Tibial nerve (tissue), 4 donors: Measurements from ENCODE around the gene LEPROT. TPM values are rescaled to one million over a fixed set of nuclear protein-coding genes. Genes with fewer than 3 reads are reported as not detected.

Source experiments
- DNase-seq, 2 donors: peaks; one replicate each; pipeline ENCODE4 v3.0.0-alpha.2; 2019; ENCODE audit warnings: low spot score in 2 of 2
- H3K27ac ChIP-seq, 4 donors: fragments of 200-600 bp; sonication (generic) in 3 of 4; one replicate each; pipeline ENCODE4 v1.5.1; 2017 to 2019; ENCODE audit warnings: mild to moderate bottlenecking in 1 of 4
- H3K27me3 ChIP-seq, 2 donors: fragments of 200-600 bp; sonication (generic) in 1 of 2; one replicate each; pipeline versions ENCODE4 v1.5.1 to v1.6.0; 2017 to 2019
- H3K36me3 ChIP-seq, 3 donors: fragments of 200-600 bp; sonication (generic); one replicate each; pipeline ENCODE4 v1.5.1; 2018 to 2019
- H3K4me1 ChIP-seq, 4 donors: fragments of 200-600 bp; sonication (generic) in 3 of 4; one replicate each; pipeline ENCODE4 v1.5.1; 2017 to 2019
- H3K4me3 ChIP-seq, 4 donors: fragments of 200-600 bp; sonication (generic) in 3 of 4; one replicate each; pipeline ENCODE4 v1.5.1; 2017 to 2019; ENCODE audit warnings: mild to moderate bottlenecking in 1 of 4, moderate library complexity in 1 of 4
- H3K9me3 ChIP-seq, 4 donors: fragments of 200-600 bp; sonication (generic) in 3 of 4; one replicate each; pipeline ENCODE4 v1.5.1; 2017 to 2019
- CTCF ChIP-seq, 5 experiments: fragments of 200-600 bp in 3 of 5; fragments of 450-650 bp in 2 of 5; sonication (generic) in 3 of 5; IDR thresholded peaks; one replicate each; pipeline ENCODE4 v1.5.1; 2016 to 2019; ENCODE audit warnings: antibody characterized with exemption in 5 of 5, mild to moderate bottlenecking in 3 of 5, moderate library complexity in 2 of 5
- EP300 ChIP-seq, 2 donors: sonication (generic); formaldehyde crosslinking; IDR thresholded peaks; one replicate each; pipeline ENCODE4 v1.6.1; 2017; ENCODE audit warnings: antibody characterized with exemption in 2 of 2, mild to moderate bottlenecking in 1 of 2
- POLR2A ChIP-seq, 2 donors: fragments of 450-650 bp; IDR thresholded peaks; one replicate each; pipeline ENCODE4 v1.6.1; 2017; ENCODE audit warnings: antibody characterized with exemption in 2 of 2, mild to moderate bottlenecking in 2 of 2, moderate library complexity in 2 of 2
- WGBS, 2 donors: methylation state at CpG; one replicate each; pipeline ENCODE4 v1.1.5; 2018; 5-methylcytosine and 5-hydroxymethylcytosine counted together
- total RNA-seq, 4 donors: library from RNA; depleted of rRNA; stranded (reverse); fragments of >200 nt; gene quantifications; one replicate each; pipeline ENCODE4 v1.1.0, GENCODE V29; 2016

The LEPROT gene
- total RNA-seq, 4 donors from 2014 or later = 53.0 to 77.7 (median 67.9) TPM

DNA sequence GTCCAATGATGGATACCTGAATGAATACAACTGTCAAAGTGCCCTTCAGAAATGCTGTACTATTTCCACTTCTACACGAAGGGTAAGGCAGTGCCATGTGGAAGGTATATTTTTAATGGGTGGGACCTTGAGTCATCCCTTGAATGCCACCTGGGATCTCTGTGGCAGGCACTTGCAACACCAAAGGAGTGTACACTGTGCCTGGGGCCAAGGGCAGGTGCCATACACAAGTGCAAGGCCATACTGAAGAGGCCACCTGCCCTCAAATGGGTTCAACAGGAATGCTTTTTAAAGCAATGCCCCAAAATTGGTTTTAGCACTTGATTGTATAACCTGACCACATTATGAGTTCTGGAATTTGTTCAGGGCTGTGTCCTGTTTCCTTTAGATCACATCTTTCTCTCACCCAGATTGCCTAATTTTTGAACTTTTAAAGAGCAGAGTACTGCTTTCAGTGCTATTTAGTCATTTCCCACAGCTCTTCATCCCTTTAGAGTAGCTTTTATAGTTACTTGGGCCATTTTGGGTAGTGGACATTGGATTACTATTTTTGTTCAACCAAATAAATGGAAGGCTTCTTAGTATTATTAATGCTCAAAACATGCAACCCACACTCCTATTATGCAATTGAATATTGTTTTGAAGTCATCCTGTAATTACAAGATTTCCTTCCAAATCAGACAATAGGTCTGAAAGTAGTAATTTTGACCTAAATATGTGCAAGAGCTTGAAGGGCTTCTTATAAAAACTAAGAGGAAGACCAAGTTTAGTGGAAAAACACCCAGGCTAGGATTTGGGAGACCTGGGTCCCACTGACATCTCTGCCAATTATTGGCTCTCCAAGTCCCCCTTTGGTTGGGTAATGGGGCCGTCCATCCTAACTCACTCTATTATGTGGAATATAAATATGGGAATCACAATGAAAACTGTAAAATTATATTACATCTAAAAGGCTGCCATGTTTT lies 57.2 kb downstream of the LEPROT start:
- no peak for TF ChIP-seq CTCF (IDR thresholded peaks at IDR 0.05)
- peak in 1 of 2 donors; percentile 25 for TF ChIP-seq EP300 (IDR thresholded peaks at IDR 0.05)
- WGBS, 2 donors = 96% methylated on average over 2 of the region's 2 CpGs
- Histone ChIP-seq H3K4me3 (no peak overlapping the region), H3K27ac (peak overlapping the region in 2 of 4 donors; percentile 32 to 33), H3K27me3 (no peaks in the 10 kb centered on the region), H3K4me1 (peaks cover 0 to 23% (median 4%) of the 10 kb centered on the region in 4 donors), H3K36me3 (no peaks in the 10 kb centered on the region), H3K9me3 (no peaks in the 10 kb centered on the region)
- no peak for DNase-seq

DNA sequence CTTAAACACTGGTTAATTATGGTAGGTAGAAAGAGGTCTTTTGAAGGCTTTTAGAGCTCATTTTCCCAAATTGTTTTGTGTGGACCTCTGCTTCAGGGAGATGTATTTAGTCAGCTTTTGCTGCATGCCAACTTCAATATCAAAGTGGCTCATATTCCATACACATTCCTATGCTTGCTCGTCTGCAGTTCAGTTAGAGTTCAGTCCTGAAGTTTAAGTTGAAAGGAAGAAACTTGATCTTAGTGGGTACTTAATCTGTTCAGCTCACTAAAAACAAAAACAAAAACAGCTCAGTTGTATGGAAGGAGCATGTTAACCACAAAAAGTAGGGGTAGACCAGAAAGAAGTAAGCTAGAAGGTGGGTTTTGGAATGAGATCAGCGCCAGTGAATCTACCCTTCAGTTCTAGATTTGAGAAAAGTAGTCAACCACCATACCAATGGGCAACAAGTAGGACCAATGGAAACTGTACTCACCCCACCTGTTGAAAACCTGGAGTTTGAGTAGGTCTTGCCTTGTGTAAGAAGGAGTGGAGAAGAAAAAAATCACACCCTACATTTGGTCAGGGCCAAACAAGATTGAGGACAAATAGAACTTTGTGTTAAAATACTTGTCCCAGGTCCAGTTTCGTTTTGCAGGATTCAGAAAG lies 58.0 kb downstream of the LEPROT start:
- no peak for DNase-seq
- Histone ChIP-seq H3K27ac (peak overlapping the region in 2 of 4 donors; percentile 5 to 17), H3K4me1 (peaks cover 0 to 19% (median 4%) of the 10 kb centered on the region in 4 donors), H3K36me3 (no peaks in the 10 kb centered on the region), H3K9me3 (no peaks in the 10 kb centered on the region), H3K4me3 (no peak overlapping the region), H3K27me3 (no peaks in the 10 kb centered on the region)
- TF ChIP-seq POLR2A (IDR thresholded peaks at IDR 0.05) (no peak), EP300 (IDR thresholded peaks at IDR 0.05) (no peak), CTCF (IDR thresholded peaks at IDR 0.05) (no peak)
- 58 to 70% methylated on average over 3 of the region's 3 CpGs for WGBS, 2 donors

- WGBS, 2 donors = 93 to 94% methylated on average over 4 of the region's 4 CpGs
- Histone ChIP-seq H3K27me3 (no peaks in the 10 kb centered on the region), H3K9me3 (no peaks in the 10 kb centered on the region), H3K36me3 (no peaks in the 10 kb centered on the region), H3K27ac (no peak overlapping the region), H3K4me3 (no peak overlapping the region), H3K4me1 (peaks cover 0 to 19% (median 4%) of the 10 kb centered on the region in 4 donors)
- TF ChIP-seq EP300 (IDR thresholded peaks at IDR 0.05) (no peak), POLR2A (IDR thresholded peaks at IDR 0.05) (no peak), CTCF (IDR thresholded peaks at IDR 0.05) (no peak)
- DNase-seq = no peak
These were observed 59.2 kb downstream of the LEPROT start for GRCh38 chr1:65479554-65480204.

- no peak overlapping the region for H3K4me3 ChIP-seq
- H3K27ac ChIP-seq = no peak overlapping the region
- WGBS, 2 donors = 88 to 94% methylated on average over 4 of the region's 4 CpGs
- no peak for DNase-seq
- no peaks in the 10 kb centered on the region for H3K27me3 ChIP-seq
- no peak for TF ChIP-seq CTCF (IDR thresholded peaks at IDR 0.05)
- no peak for TF ChIP-seq POLR2A (IDR thresholded peaks at IDR 0.05)
- TF ChIP-seq EP300 (IDR thresholded peaks at IDR 0.05) = no peak
- H3K36me3 ChIP-seq = no peaks in the 10 kb centered on the region
- peaks cover 0 to 19% (median 4%) of the 10 kb centered on the region in 4 donors for H3K4me1 ChIP-seq
- no peaks in the 10 kb centered on the region for H3K9me3 ChIP-seq
These were observed 60.4 kb downstream of the LEPROT start for GRCh38 chr1:65480684-65481405.
